GM12878 (cell line): ENCODE data around the gene ZNF618.

Experiments
- EP300 ChIP-seq, 2 experiments: fragments of 150-350 bp in 1 of 2; IDR thresholded peaks; 2 replicates each; pipeline ENCODE4 v1.6.1; 2011 to 2012; ENCODE audit warnings: low read depth in 2 of 2, low read length in 2 of 2, borderline replicate concordance in 1 of 2, improper control_type of control experiment in 1 of 2, inconsistent platforms in 1 of 2; ENCODE audit not compliant: control insufficient read depth in 1 of 2
- POLR2A ChIP-seq: IDR thresholded peaks from 2 replicates; pipeline ENCODE4 v1.6.1; 2011; ENCODE audit warnings: low read depth, mild to moderate bottlenecking, low read length
- POLR2AphosphoS5 ChIP-seq: IDR thresholded peaks from 2 replicates; pipeline ENCODE4 v1.6.1; 2011; ENCODE audit warnings: mild to moderate bottlenecking, low read length, inconsistent platforms
- ZNF622 ChIP-seq: fragments of 450-650 bp; IDR thresholded peaks from 2 replicates; pipeline ENCODE4 v1.6.1; 2017; ENCODE audit warnings: mild to moderate bottlenecking, inconsistent platforms
- TF ChIP-seq, protein P1 (sequence below), 3 experiments: IDR thresholded peaks in 2 of 3; conservative IDR thresholded peaks in 1 of 3; 2 replicates each; pipeline ENCODE4 v1.5.1; 2011; ENCODE audit warnings: low read depth in 3 of 3, low read length in 3 of 3, mild to moderate bottlenecking in 3 of 3, control low read depth in 2 of 3, moderate library complexity in 2 of 3, inconsistent platforms in 1 of 3, mixed read lengths in 1 of 3; ENCODE audit not compliant: control insufficient read depth in 2 of 3, insufficient read depth in 1 of 3; ENCODE audit errors: extremely low read depth in 1 of 3
- TF ChIP-seq, protein P2 (sequence below): IDR thresholded peaks from 2 replicates; pipeline ENCODE4 v1.6.1; 2012; ENCODE audit warnings: low read depth, low read length, improper control_type of control experiment

DNA sequence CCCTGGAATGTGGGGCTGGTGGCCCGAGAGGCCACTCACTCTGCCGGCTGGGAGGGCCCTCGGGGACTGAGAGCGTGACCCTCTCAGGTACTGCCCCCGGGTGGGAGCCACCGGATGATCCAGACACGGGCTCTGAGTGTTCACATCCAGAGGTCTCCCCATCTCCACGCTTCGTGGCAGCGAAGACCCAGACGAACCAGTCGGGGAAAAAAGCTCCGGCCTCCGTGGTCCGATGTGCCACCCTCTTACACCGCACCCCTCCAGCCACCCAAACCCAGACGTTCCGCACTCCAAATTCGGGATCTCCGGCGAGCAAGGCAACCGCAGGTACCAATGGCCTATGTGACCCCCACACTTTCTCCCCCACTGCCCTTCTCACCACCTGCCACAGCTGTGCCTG lies 152.5 kb downstream of the ZNF618 start:
- TF ChIP-seq, protein P1, sequence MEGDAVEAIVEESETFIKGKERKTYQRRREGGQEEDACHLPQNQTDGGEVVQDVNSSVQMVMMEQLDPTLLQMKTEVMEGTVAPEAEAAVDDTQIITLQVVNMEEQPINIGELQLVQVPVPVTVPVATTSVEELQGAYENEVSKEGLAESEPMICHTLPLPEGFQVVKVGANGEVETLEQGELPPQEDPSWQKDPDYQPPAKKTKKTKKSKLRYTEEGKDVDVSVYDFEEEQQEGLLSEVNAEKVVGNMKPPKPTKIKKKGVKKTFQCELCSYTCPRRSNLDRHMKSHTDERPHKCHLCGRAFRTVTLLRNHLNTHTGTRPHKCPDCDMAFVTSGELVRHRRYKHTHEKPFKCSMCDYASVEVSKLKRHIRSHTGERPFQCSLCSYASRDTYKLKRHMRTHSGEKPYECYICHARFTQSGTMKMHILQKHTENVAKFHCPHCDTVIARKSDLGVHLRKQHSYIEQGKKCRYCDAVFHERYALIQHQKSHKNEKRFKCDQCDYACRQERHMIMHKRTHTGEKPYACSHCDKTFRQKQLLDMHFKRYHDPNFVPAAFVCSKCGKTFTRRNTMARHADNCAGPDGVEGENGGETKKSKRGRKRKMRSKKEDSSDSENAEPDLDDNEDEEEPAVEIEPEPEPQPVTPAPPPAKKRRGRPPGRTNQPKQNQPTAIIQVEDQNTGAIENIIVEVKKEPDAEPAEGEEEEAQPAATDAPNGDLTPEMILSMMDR (IDR thresholded peaks at IDR 0.05 in 2 of 3, conservative IDR thresholded peaks at IDR 0.05 in 1 of 3; ENCODE audit: control insufficient read depth in 2 of 3, extremely low read depth in 1 of 3, insufficient read depth in 1 of 3, low read depth in 3 of 3, low read length in 3 of 3) = no peak
- TF ChIP-seq ZNF622 = no peak
- no peak for TF ChIP-seq POLR2AphosphoS5
- TF ChIP-seq POLR2A = no peak
- TF ChIP-seq EP300 (IDR thresholded peaks at IDR 0.05; ENCODE audit: borderline replicate concordance in 1 of 2, control insufficient read depth in 1 of 2, low read depth in 2 of 2, low read length in 2 of 2) = no peak
- TF ChIP-seq, protein P2, sequence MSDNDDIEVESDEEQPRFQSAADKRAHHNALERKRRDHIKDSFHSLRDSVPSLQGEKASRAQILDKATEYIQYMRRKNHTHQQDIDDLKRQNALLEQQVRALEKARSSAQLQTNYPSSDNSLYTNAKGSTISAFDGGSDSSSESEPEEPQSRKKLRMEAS = no peak
